Testis (tissue), 2 donors: ENCODE results near the gene ANKRD13C.

ENCODE experiments used
- CTCF ChIP-seq, 3 experiments: fragments of 450-650 bp in 2 of 3; fragments of 200-600 bp in 1 of 3; sonication (generic) in 1 of 3; IDR thresholded peaks; one replicate each; pipeline ENCODE4 v1.5.1; 2016 to 2019; ENCODE audit warnings: antibody characterized with exemption in 3 of 3, mild to moderate bottlenecking in 2 of 3, moderate library complexity in 1 of 3
- POLR2A ChIP-seq: fragments of 450-650 bp; IDR thresholded peaks from one replicate; pipeline ENCODE4 v1.6.1; 2017; ENCODE audit warnings: antibody characterized with exemption, mild to moderate bottlenecking, moderate library complexity

GRCh38 chr1:70247122-70247521 lies 107.4 kb downstream of the ANKRD13C start:
- TF ChIP-seq CTCF (IDR thresholded peaks at IDR 0.05), result no peak
- TF ChIP-seq POLR2A, result no peak
